ENCODE measurements around the gene PEF1.

The PEF1 gene

DNA sequence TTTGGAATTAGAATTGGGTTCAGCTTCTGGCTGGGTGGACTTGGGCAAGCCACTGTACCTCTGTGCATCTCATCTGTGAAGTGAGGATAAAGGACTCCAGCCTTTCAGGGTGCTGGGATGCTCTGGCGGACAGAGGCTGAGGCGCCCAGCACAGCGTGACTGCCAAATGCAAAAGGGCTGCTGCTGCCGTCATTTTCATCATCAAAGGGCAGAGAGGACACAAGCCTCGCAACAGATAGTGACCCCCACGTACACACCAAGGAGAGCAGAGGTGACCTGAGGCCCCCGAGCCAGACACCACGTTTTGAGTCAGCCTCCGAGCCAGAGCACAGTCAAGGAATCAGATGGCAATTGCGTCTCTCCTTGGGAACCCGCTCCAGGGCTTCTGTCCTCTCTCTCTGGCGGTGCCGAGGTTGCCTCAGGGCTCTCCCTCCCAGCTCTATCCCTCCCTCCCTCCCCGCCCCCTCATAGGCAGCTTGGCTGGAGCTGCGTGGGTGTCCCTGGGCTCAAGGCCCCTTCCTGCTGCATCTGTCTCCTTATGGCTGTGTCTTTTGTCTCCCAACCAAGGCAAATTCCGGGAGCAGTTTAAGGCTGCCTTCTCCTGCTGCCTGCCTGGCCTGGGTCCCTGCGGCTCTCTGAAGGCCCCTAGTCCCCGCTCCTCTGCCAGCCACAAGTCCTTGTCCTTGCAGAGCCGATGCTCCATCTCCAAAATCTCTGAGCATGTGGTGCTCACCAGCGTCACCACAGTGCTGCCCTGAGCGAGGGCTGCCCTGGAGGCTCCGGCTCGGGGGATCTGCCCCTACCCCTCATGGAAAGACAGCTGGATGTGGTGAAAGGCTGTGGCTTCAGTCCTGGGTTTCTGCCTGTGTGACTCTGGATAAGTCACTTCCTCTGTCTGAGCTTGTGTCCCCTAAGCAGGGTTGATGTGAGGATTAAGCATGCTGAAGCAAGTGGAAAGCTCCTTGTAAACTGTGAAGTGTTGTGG lies 18.2 kb downstream of the PEF1 start:
- no peak for DNase-seq

DNA sequence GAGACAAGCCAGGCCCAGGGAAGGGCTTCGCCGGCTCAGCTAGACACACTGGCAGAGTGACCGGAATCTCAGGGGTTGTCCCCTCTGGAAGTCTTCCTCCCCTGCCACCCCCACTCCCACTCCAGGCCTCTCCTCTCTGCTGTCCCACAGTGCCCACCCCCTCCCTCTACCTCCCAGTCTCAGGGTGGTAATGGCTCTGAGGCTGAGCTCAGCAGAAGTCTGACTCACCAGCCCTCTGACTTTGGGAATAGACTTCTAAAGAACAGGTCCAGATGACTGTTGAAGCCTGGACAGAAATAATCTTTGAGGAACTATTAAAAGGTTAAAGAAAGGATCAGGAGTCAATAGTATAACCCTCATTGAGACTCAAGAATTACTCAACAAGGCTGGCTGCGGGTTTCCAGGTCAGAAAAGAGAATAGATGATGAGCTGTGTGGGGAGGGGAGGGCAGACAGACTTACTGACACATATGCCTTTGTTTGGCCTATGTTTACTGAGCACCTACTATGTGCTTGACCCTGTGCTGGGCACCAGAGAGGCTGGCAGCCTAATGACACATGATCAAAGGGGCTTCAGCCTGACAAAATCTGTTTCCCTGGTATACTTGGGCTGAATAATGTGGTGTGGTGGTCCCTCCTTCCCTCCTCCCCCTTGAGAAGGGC lies 19.0 kb downstream of the PEF1 start:
- DNase-seq = no peak

DNA sequence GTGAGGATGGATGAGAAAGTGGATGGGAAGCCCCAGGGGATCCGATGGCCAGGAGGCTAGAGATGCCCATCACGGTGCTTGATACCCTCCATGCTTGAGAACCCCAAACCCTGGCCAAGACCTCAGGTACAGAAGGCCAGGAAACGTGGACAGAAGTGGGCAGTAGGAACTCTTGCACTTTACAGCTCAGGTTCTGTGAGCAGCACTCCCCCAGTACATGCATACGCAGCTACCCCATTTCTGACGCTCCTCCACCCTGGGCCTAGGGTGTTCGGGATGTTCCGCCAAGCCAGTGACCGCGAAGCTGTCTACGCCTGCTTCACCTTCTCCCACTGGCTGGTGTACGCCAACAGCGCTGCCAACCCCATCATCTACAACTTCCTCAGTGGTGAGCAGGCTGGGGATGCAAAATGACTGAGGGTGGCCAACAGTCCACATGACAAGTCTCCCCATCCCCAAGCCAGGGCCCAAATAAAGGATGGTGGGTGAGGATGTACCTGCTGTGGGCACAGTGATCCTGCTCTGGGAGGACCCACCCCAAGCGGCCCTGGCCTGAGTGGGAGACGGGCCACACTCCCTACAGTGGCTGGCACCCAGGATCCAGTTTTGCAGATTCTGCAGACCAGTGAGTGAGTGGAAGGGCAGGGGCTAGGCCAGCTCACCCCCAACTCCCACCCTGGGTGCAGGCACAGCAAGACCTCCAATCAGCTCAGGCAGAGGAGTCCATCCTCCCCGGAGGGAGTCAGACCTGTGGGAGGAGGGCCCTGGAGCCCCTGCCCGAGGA lies 19.8 kb downstream of the PEF1 start:
- DNase-seq = no peak

DNA sequence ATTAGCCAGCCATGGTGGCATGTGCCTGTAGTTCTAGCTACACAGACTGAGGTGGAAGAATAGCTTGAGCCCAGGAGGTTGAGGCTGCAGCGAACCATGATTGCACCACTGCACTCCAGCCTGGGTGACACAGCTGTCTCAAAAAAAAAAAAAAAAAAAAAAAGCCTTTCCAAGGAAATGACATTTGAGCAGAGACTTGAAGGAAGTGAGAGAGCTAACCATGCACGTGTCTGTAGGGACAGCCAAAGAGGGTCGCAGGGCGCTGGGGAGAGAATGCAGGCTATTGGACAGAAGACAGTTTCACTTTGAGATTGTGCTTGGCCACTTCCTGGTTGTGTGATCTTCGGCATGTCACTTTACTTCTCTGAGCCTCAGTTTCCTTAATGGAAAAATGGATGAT lies 20.4 kb downstream of the PEF1 start:
- DNase-seq = no peak

DNA sequence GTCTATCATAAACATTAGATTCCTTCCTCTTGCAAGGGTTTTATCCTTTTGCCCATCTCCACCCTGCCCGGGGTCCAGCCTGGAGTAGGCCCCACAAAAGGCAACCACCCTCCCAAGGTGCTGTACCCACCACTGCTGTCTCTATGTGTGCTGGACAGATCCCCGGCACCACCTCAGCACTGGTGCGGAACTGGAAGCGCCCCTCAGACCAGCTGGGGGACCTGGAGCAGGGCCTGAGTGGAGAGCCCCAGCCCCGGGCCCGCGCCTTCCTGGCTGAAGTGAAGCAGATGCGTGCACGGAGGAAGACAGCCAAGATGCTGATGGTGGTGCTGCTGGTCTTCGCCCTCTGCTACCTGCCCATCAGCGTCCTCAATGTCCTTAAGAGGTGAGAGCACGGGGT lies 21.3 kb downstream of the PEF1 start:
- DNase-seq = no peak

DNA sequence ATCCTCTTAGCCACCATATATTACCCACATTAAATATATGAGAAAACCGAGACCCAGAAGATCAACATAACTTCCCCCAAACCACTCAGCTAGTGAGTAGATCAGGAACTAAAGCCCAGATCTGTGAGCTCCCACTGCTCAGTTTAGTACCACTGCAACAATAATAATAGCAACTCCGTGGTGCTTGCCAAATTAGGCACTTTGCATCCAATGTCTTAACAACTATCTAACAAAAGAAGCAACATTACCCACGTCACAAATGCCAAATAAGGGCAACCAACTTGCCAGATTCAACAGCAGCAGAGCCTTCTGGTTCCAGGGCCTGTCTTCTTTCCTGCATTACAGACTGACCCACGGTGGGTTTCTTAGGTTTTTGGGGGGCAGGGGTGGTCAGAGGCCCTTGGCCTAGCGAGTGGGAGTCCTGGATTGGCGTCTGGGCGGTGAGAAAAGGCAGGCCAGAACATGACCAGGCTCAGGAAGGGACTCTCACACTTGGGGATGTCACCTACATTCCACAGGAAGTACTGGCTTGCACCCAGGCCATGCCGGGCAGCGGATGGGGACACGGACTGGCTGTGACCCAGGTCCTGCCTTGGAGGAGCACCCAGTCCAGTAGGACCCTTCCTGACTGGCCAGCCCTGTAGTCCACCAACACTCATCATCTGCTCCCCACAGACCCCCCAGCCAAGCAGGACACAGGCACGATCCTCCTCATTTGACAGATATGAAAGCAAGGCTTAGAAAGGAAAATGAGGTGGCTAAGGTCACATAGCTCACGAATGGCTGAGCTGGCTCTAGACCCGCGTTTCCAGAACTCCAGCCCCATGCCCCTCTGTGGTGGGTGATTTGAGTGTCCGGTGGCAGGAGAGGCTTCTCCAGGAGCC lies 22.6 kb downstream of the PEF1 start:
- DNase-seq = no peak

DNA sequence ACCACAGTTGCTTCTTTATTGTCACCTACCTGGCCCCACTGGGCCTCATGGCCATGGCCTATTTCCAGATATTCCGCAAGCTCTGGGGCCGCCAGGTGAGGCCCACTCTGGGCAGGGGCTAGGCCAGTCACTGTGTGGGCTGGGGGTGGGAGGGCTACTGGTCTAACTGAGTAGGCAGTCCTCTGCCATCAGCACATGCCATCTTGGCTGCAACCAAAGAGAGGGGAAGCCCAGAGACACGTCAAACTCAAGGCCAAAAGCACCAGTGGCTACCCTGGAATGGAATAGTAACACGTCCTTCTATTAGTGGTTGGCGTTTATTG lies 23.2 kb downstream of the PEF1 start:
- DNase-seq = no peak

DNA sequence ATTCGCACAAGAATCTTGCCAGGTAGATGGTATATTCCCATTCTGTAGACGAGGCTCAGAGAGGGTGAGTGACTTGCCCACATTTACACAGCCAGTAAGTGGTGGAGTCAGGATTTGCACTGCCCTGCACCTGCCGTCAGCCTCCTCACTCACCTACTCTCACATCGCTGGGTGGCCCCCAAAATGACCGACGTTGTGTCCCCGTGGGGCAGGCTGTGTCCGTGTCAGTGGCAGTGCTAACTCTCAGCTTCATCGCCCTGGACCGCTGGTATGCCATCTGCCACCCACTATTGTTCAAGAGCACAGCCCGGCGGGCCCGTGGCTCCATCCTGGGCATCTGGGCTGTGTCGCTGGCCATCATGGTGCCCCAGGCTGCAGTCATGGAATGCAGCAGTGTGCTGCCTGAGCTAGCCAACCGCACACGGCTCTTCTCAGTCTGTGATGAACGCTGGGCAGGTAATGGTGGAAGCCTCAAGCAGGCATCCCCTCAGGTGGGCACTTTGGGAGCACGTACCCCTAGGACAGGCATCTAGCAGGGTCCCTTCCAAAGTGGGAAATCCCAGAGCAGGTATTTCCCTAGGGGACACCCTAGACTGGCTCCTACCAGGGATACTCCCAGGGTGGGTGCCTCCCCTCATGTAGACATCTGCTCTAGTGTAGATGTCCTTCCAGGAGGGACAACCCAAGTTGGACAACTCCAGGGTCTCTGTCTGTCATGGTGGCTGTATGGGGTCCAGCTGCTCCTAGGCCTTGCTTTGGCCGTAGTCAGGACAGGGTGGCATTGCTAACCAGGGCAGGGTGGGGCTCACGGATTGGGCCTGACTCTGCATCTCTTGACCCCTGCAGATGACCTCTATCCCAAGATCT lies 23.8 kb downstream of the PEF1 start:
- no peak for DNase-seq

DNA sequence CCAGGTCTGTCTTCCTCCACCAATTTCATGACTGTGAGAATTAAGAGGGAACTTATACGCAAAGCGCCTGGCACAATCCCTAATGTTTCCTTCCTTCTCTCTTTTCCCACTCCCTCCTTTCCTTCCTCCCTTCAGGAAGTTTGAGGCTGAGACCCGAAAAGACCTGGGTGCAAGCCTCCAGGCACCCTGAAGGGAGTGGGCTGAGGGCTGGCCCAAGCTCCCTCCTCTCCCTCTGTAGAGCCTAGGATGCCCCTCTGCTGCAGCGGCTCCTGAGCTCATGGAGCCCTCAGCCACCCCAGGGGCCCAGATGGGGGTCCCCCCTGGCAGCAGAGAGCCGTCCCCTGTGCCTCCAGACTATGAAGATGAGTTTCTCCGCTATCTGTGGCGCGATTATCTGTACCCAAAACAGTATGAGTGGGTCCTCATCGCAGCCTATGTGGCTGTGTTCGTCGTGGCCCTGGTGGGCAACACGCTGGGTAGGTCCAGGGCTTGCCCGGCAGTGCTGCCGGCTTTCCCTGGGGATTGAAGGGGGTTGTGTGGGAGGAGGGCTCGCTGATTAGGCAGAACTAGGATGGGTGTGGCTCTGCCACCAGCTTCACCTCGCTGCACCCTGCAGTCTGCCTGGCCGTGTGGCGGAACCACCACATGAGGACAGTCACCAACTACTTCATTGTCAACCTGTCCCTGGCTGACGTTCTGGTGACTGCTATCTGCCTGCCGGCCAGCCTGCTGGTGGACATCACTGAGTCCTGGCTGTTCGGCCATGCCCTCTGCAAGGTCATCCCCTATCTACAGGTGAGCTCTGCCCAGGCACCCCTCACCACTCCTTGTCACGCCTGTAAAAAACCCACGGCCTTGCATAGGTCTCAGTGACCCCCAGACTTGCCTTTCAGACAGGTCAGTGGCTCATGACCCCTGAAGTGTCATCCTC lies 25.5 kb downstream of the PEF1 start:
- DNase-seq = no peak

DNA sequence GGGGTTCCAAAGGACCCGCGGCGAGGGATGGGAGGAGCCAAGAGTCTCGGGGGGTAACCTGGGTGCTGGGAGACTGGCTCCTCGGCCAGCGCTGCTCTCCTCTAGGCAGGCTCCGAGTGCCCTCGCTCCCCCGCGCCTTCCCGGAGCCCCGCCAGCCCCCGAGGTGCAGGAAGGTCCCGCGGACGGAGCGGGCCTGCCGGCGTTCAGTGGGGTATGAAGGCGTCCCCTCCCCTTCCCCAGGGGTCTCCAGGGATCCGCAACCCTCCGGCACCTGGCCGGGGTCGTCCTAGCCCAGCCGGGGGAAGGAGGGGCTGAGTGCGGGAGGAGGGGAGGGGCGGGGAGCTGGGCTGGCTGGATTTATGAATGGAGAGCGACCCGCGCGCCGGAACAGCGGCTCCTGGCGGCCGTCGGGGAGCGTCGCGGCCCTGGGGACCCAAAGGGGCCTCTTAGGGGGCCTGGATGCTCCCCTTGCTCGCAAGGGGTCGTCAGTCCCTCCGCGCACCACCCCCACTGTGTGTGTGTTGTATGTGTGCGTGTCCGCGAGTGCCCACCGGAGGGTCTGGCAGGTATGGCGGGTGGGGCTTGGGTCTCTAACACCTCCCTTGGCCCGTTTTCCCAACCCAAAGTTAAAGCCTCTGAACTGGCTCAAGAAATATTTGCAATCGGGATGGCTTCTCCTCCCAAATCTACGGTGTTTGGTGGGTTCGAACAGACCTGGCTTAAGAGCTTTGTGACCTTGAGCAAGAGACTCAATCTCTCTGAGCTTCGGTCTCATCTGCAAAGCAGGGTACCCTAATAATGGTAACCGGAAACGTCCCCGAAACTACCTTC lies 26.5 kb downstream of the PEF1 start:
- DNase-seq = peak; percentile 34

DNA sequence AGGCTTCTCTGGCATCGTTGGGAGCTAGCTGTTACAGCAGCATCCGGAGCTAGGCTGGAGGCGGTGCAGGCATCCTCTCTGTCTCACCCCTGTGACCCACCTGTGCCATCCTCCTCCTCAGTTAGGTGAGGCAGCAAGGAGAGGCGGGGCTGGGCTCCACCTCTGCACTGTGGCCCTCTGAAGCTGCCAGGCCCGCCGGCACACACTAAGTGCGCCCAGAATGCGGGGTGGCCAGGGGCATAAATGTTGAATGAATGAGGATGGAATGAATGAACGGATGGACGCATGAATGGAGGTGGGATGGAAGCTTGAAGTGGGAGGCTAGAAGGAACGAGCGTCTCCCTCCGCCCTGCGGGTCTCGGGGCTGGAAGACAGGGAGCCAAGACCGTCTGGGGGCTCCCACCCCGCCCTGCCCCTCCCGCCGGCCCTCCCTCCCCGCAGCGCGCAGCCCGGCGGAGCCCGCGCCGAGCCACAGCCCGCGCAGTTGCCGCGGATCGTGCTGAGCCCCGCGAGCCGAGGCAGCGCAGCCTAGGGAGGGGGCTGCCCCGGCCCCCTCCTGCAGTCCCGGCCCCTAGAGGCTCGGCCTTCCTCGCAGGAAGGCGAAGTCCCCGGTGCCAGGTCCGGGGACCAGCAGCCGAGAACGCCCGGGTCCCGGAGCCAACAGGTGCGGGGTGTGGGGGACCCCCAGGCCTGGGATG lies 27.3 kb downstream of the PEF1 start, which contains the start of gene HCRTR1:
Gene HCRTR1 (plus strand): TSS at position 472 of the 698 bp plus-strand sequence. CDS start 1,504 bp downstream, outside the sequence.
- no peak for DNase-seq

DNA sequence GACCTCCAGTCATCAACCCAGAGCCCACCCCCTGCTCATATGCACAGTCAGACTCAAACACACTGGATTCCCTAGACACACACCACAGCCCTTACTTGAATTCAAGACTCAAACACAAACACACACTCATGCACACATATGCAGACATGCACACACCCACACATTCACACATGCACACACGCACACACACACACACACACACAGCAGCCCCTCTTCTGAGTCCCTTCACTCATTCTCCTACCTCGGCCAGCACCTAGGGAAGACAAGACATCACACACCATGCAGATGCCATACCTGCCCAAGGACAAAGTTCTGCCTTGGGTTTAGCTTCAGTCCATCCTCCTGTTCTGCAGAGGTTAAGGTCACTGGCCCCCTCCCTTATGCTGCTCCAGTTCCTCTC lies 28.7 kb downstream of the PEF1 start:
- DNase-seq = no peak

DNA sequence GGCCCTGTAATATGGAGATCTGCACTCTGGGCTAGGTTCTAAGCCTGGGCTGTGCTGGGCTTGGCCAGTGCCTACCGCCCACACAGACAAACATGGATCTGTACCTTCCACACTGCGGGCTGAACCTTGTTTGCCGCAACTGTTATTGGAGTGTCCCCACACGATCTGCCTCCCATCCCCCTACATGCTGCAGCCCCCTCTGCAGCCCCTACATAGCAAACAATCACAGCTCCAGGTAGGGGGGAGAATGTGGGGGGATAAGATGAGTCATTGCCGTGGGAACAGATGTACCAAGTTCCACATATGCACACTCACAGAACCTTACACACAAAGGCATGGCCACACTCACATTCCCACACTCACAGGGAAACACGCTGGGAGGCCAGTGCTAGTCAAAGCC lies 29.3 kb downstream of the PEF1 start:
- no peak for DNase-seq

DNA sequence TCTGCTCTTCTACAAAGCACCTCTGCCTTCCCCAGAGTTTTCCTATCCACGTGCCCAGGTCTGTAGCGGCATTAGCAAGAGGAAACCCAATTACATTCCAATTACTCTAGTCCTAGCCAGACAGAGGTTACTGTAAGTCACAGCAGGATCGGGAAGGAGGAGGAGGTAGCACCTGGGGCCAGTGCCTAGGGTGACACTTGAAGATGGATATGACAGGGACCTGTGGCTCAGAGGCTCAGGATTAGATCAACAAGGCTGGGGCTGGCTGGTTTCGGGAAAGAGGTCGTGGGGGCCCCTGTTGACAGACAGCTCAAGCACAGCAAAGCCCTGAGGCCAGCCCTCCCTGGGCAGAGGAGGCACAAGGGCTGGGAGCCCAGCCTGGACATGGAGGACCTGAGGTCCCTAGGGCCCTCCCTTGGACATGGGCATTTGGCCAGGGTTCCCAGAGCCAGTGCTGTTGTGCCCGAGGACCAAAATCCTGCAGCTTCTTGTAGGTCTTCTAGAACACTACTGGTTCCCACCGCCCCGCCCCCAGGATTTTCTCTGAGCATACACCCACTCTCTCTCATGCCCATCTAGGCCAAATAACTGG lies 30.2 kb downstream of the PEF1 start:
- no peak for DNase-seq

DNA sequence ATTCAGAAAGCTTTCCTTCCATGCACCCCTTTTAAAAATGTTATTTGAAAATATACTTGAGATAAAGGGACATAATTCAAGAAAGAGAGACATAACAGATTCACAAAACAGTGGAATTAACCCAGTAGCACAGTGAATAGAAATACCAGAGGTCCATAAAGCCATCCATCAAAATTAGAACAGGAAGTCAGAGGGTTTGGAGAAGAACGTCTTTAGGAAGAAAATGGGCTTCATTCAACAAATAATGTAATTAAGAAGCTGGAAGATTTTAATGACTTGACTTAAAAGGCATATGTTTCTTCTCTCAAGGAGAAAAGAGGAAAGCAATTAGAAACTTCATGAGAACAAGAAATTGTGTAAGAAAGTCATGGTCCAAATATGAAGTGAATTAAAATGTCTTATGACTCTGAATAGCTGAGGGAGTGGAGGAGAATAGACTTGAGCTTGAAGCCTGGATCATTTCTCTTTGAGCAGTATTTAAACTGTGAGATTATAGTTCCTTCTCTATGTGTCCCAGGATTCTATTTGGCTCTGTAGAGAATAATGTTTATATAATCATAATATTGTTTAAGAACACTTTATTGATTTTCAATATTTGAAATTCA lies 35.1 kb downstream of the PEF1 start:
- DNase-seq = no peak

DNA sequence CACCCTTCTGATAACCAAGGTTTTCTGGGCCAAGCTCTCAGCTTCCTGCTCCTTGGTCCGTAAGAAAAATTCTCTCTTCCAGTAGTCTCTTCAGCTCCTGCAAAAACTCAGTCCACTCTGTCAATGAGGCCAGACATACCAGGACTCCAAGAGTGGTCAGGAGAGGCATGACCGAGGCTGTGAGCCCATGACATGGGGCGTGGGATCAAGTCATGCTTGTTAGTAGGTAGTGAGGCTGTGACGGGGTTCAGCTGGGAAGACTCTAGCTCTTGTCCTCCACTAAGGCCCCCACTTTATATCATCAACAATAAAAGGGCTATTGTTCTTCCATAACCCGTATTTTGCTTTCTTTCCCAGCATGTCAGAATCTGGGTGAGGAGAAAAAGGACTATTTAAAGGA lies 37.3 kb downstream of the PEF1 start:
- no peak for DNase-seq

DNA sequence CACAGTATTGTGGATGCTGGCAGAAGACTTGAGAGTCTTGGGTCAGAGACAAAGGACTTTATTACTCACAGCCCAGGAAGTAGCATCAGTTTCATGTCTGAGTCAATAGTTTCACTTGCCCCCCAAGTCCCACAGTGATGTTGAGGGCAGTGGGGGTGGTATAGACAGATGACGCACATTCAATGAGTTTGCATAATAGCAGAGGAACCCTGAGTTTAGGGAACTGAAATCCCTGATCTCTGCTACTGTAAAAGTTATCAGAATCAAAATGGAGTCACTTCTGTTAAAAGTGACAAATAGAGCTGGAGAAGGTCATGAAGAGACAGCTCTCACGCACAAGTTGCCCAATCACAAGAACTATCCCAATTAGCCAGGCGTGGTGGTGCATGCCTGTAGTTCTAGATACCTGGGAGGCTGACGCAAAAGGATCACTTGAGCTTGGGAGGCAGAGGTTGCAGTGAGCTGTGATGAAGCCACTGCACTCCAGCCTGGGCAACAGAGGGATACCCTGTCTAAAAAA lies 38.7 kb downstream of the PEF1 start:
- no peak for DNase-seq

DNA sequence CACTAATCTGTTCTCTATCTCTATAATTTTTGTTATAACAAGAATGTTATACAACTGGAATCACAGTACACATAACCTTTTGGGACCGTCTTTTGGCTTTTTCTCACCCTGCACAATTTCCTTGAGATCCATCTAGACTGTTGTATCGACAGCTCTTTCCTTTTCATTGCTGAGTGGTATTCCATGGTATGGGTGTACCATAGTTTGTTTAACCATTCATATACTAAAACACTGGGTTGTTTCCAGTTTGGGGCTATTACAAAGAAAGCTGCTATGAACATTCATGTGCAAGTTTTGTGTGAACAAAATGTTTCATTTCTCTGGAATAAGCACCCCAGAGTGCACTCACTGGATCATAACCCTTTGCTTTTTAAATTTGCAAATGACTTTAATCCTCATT lies 42.6 kb downstream of the PEF1 start:
- no peak for DNase-seq

Measured in activated gamma-delta T cell treated with Interleukin-2 at 50 U/mL for 16 hours (primary cell).